Suppressor macrophage treated with lipopolysaccharide for 4 hours (primary cell): ENCODE measurements around the gene BCAP31.

Experiments
- DNase-seq: peaks from one replicate; pipeline ENCODE4 v3.0.0-alpha.2; 2020

The BCAP31 gene

GRCh38 chrX:153724252-153725038, at the start of gene BCAP31, which contains the start of gene ABCD1:
BCAP31 (minus strand) TSS chrX:153724387; CDS start chrX:153723244, 1,143 bp downstream.
ABCD1 (plus strand) TSS chrX:153724856; CDS start chrX:153725267, 411 bp downstream.
- peak; percentile 94 for DNase-seq

DNA sequence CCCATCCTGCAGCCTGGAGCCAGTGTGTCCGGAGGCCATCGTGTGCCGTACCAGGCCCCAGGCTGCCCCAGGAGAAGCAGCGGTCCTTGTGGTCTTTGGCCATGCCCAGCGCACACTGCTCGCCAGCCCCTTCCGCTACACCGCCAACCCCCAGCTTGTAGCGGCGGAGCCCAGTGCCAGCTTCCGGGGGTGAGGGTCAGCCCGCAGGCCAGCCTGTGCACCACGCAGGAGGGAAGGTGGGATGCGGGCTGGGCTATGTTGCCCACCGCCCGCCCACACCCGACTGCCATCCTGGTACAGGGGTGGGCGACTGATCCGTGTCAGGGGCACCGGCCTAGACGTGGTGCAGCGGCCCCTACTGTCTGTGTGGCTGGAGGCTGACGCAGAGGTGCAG, 49.0 kb upstream of the BCAP31 start:
- no peak for DNase-seq

DNA sequence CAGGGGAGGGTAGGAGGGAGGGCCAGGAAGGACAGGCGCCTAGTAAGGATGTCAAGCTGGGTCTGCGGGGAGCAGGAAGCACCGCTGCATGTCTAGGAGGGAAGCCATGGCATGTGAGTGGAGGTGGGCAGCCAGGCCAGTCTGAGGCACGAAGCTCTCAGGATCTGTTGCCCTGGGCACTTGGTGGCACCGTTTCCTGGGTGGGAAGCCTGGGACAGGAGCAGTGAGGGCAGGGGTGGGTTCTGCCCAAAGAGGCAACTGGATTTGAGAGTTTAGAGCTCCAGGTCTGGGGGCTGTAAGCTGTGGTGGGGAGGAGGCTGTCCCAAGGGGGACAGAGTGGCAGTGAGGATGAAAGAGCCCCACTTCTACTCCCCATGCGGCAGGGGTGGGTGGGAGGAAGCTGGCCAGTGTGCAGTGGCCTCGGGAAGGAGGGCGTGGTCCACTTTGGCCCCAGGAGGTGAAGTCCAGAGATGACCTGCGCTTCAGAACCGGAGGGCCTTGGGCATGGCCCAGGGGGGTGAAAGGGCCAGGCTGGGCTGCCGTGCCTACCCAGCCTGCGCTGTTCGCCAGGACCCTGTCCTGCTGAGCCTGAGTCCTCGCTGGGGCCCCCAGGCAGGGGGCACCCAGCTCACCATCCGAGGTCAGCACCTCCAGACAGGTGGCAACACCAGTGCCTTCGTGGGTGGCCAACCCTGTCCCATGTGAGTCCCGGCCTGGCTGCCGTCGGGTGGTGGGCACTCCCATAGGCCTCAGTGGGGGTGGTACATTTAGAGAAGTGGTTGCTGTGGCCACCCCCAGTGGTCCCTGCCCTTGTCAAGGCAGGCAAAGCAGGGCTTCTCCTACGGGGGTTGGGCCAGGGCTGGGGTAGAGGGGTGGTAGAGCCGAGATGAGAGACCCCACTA, 48.4 kb upstream of the BCAP31 start:
- no peak for DNase-seq

- DNase-seq: no peak
Measured at GRCh38 chrX:153771415-153772315, 47.5 kb upstream of the BCAP31 start.

- DNase-seq: no peak
Measured at GRCh38 chrX:153770601-153771414, 46.6 kb upstream of the BCAP31 start.

GRCh38 chrX:153769865-153770600, 45.8 kb upstream of the BCAP31 start:
- no peak for DNase-seq

GRCh38 chrX:153769158-153769864, 45.1 kb upstream of the BCAP31 start:
- no peak for DNase-seq

- no peak for DNase-seq
Measured at GRCh38 chrX:153768311-153769157, 44.3 kb upstream of the BCAP31 start.

- no peak for DNase-seq
Measured at GRCh38 chrX:153767674-153768055, 43.5 kb upstream of the BCAP31 start.

DNA sequence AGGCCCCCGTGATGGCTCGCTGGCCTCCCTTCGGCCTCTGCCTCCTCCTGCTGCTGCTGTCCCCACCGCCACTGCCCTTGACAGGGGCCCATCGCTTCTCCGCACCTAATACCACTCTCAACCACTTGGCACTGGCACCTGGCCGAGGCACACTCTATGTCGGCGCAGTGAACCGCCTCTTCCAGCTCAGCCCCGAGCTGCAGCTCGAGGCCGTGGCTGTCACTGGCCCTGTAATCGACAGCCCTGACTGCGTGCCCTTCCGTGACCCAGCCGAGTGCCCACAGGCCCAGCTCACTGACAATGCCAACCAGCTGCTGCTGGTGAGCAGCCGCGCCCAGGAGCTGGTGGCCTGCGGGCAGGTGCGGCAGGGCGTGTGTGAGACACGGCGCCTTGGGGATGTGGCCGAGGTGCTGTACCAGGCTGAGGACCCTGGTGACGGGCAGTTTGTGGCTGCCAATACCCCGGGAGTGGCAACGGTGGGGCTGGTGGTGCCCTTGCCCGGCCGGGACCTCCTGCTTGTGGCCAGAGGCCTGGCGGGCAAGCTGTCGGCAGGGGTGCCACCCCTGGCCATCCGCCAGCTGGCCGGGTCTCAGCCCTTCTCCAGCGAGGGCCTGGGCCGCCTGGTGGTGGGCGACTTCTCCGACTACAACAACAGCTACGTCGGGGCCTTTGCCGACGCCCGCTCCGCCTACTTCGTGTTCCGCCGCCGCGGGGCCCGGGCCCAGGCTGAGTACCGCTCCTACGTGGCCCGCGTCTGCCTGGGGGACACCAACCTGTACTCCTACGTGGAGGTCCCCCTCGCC, 42.9 kb upstream of the BCAP31 start:
- no peak for DNase-seq

DNA sequence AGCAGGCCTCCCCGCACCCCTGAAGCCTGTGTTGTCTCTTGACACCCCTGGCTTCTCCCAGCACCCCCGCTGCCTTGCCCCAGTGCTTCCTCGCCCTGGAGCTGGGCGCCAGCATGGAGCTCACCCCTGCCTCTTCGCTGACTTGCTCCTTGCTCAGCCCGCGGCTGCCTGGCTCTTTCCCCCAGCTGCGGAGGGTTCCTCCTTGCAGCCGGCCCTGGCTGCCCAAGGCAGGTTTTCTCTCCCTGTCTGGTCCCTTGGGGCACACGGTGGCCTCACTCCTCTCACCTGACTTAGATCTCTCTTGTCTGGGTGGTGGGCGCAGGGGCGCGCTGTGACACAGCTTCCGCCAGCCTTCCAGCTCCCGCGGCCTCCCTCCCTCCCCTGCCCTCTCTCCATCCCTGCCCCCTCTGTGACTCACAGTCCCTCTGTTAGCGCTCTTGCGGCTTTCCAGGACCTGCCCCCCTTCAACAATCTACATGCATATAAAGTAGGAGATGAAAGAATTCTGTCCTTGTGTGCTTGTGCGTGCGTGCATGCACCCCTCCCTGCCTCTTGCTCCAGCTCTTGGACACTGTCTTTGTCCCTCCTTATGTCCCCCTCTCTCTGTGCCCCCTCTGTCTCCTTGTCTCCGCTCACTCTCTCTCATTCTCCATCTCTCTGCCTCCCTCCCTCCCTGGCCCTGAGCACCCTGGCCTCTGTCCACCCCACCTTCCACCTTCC, 42.1 kb upstream of the BCAP31 start:
- DNase-seq: peak; percentile 43

DNA sequence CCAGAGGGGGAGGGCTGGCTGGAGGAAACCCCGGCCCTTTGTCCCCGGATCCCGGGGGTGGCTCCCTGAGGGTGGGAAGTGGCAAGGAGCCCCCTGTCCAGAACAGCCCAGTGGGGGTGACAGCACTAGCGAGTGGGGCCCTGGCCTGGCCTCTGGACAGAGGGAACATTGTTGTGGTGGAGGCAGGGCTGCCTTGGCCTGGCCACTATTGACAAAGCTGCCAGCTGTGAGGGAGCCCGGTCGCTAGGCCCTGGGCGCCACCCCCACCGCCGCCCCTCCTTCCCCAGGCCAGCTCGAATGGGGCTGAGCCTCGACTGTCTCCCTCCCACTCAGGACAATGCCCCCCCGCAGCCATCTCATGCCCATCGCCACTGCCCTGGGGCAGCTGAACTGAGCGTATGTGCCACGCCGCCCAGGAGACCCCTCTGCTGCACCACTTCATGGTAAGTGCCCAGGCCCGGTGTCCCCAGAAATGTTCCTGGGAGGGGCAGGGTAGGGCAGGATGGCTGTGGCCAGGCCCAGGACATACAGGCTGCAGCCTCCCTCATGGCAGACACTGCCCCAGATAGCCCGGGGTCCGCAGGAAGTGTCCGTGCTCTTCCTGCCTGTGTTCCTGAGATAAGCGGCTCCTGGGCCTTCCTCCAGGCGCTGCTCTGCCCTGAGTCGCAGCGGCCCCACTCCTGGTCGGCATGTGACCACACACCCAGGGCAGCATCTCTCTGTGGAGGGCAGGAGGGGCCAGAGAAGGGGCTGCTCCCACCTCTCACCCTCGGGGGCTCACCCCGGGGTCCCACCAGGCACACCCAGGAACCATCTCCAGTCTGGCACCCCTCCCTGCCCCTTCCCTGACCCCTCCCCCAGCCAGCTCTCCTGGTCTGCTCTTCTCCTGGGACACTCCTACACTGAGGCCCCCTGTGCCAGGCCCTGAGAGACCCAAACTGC, 41.2 kb upstream of the BCAP31 start:
- no peak for DNase-seq

DNA sequence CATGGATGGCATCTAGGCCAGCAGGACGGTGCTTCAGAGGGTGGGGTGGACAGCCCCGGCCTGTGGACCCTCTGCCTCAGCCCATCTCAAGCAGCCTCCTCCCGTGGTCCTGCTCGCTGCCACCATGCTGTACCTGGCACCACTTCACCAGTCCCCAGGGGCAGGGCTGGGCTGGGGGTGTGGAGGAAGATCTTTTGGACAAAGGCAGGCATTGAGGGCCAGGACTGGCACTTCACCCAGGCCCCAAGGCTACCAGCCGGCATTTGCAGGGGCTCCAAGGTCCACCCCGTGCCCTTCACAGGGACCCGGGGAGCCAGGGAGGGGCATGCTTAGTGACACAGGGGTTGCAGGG, 40.6 kb upstream of the BCAP31 start:
- no peak for DNase-seq

- peak; percentile 77 for DNase-seq
Measured at GRCh38 chrX:153763989-153764755, 40.0 kb upstream of the BCAP31 start, which contains the start of gene PLXNB3. PLXNB3 (plus strand) TSS chrX:153764249; CDS start chrX:153765536, 1,287 bp downstream.

GRCh38 chrX:153763298-153763932, 39.2 kb upstream of the BCAP31 start:
- no peak for DNase-seq
